Body of pancreas (tissue), 4 donors: ENCODE results near the gene ATP9B.

Experiments
- POLR2A ChIP-seq, 3 donors: fragments of 450-650 bp; IDR thresholded peaks; one replicate each; pipeline ENCODE4 v1.6.1; 2016; ENCODE audit warnings: antibody characterized with exemption in 3 of 3, mild to moderate bottlenecking in 2 of 3
- TF ChIP-seq, protein P1 (sequence below), 7 experiments: fragments of 450-650 bp in 4 of 7; fragments of 200-600 bp in 3 of 7; sonication (generic) in 3 of 7; IDR thresholded peaks; one replicate each; pipeline ENCODE4 v1.5.1; 2016 to 2019; ENCODE audit warnings: antibody characterized with exemption in 7 of 7

DNA sequence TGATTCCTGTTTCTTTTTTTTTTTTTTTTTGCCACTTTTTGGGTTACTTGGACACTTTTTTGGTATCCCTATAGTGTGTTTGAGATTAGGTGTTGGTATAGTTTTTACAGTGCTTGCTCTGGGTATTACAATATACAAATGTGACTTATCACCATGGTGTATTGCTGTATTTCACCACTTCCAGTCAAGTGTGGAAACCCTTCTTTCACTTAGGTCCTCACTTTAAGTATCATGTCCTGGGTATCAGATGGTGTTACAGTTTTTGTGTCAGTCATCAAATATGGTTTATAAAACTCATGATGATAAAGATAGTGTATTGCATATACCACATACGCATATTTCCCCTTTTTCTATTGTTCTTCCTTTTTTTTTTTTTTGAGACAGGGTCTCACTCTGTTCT, 1.8 kb downstream of the ATP9B start:
- TF ChIP-seq, protein P1, sequence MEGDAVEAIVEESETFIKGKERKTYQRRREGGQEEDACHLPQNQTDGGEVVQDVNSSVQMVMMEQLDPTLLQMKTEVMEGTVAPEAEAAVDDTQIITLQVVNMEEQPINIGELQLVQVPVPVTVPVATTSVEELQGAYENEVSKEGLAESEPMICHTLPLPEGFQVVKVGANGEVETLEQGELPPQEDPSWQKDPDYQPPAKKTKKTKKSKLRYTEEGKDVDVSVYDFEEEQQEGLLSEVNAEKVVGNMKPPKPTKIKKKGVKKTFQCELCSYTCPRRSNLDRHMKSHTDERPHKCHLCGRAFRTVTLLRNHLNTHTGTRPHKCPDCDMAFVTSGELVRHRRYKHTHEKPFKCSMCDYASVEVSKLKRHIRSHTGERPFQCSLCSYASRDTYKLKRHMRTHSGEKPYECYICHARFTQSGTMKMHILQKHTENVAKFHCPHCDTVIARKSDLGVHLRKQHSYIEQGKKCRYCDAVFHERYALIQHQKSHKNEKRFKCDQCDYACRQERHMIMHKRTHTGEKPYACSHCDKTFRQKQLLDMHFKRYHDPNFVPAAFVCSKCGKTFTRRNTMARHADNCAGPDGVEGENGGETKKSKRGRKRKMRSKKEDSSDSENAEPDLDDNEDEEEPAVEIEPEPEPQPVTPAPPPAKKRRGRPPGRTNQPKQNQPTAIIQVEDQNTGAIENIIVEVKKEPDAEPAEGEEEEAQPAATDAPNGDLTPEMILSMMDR (IDR thresholded peaks at IDR 0.05) = no peak
- no peak for TF ChIP-seq POLR2A (IDR thresholded peaks at IDR 0.05)
